GM19372 (cell line): ENCODE data around the gene IL4I1.

ENCODE experiments used
- ATAC-seq: cut with Tn5 transposase; IDR thresholded peaks from one replicate; pipeline ENCODE4 v1.9.1; 2021; ENCODE audit warnings: mild to moderate bottlenecking, low read depth, moderate library complexity; ENCODE audit not compliant: unreplicated experiment

IL4I1 gene

DNA sequence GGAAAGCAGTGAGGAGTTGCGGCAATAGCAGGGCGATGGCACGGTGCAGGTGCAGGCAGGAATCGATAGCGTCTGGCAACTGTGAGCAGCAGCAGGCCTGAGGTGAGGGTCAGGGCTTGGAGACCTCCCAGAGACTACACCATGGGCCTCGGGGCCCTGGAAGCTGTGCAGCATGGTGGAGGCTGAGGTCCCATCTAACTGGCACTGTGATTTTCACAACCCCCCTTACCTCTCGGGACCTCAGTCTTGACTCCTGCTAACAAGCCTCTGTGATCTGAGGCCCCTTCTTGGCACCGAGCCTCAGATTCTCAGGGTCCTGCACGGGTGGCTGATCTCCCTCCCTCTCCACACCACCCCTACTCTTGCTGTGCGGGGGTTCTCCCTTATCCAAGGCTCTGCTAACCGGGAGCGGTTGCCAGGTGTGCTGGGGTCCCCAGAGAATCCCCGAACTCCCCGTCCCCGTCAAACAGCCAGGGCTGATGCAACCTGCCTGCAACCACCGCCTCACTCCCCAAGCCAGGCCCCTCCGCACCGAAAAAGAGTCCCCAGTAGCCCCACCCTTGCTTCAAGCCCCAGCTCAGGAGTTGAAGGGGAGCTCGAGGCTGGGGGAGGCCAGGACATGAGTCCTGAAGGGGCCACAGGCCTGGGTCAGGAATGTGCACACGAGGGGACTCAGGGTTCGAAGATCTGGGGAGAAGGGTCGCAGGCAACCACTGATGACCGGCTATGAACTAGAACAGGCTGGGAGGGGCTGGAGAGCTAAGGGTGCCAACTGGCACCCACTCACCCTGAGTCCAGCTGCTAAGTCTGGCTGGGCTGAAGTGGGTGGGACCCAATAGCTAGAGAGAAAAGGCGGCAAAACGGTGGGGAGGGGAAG, 27.6 kb upstream of the IL4I1 start:
- no peak for ATAC-seq

DNA sequence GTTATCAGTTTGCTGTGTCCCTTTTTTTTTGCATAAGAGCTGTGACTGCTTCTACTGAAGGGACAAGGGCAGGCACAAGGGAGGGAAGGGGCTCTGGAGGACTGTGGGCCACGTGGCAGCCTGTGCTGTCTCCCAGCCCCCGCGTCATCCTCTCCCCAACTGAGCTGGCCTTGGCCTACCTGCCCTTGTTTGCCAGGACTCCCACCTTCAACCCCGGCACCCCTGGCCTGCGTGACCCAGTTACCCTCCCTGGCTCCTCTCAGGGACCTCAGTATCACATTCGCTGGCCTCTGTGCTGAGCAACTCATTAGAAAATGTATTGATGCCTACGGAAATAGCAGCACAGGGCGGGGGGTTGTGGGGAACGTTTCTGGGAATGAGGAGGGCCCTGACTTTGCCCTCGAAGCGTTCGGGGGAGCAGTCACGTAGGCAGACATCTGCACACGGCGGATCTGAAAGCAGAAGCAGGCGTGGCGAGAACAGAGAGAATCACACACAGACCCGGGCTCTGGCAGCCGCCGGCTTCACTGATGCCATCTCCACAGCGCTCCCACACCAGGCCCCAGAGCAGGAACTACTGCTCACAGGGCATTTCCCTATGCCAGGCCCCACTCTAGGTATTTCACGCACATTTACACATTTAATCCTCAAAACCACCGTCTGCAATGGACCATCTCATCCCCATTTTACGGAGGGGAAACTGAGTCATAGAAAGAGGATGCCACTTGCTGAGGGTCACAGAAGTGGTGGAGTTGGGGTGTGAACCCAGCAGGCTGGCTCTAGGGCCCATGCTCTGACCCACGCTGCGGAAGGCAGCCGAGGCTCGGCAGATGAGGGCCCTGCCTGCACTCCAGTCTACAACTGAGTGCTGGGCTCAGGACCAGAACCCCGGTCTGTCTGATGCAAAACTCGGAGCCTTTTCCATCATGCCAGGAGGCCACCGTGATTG, 26.6 kb upstream of the IL4I1 start:
- no peak for ATAC-seq

DNA sequence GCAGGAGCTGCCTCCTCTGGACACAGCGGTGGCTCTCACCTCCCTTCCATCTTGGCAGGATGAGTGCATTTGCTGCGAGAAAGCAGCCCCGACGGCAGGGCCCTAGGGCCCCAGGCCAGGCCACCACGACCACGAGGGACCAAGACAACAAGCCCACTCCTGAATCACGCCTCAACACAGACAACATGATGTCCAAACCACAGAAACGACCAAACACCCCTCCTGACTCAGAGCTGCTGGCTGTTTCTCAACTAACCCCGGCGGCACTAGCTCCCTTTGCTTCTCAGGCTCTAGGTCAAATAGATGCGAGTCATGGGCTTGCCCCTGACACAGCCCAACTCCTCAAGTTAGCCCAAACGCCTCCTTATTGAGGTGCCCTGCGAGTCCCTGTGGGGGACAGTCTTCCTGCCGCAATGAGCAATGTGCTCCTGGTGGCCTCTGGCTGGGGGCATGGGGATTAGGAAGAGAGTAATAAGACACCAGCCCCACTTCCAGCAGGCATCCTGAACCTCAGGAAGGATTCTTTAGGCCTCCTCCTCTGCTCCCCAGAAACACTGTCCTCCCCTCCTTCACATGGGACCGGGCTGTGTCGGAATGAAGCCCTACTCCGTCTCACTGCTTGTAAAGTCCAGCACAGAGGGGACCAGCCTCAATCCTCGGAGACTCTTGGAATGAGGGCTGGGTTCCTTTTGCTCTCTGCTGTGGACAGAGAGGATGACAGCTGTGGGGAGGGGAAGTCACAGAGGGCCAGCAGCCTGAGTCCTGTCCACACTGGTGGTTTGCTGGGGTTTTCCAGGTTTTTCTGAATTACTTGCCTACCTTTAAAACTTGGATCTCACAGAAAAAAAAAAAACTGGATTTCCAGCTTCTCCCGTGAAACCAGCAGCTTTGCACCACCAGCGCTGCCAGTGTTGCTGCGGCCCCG, 25.4 kb upstream of the IL4I1 start:
- no peak for ATAC-seq

DNA sequence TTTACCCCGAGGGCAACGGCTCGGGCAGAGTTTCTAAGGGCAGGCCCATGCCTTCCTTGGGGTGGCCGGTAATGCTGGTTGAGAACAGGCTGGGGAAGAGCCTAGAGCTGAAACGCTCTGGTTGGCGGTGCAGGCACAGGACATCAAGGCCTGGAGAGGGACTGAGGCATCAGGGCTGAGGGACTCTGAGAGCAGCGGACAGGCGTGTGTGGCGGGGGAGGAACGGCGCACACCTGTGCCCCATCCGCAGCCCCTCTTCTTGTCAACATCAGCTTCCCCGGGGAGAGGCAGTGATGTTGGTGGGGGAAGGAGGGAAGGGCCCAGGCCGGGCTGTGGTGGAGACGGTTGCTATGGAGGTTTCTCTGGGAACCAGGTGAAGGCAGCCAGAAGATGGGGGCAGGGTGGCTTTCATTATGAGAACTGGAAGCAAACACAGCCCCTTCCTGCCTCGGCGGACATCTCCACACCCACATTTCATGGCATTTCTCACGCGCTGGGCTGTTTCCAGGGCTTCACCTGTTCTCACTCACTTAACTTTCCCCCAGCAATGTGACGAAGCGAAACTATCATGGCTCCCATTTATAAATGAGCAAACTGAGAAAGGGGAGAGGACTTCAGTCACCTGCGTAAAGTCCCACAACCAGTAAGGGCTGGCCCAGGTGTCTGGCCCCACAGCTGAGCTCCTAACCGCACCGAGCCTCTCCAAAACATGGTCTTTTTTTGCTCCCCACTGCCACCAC, 24.1 kb upstream of the IL4I1 start:
- no peak for ATAC-seq

DNA sequence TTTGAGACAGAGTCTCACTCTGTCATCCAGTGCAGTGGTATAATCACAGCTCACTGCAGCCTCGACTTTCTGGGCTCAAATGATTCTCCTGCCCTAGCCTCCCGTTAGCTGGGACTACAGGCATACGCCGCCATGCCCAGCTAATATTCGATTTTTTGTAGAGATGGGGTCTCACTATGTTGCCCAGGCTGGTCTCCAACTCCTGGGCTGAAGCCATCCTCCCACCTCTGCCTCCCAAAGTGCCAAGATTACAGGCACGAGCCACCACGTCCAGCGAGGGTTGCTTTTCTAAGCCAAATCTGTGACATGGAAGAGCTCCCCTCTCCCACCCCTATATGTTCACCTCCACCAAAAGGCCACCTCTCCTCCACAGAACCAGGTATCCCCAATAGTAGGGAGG, 21.4 kb upstream of the IL4I1 start:
- ATAC-seq: no peak

DNA sequence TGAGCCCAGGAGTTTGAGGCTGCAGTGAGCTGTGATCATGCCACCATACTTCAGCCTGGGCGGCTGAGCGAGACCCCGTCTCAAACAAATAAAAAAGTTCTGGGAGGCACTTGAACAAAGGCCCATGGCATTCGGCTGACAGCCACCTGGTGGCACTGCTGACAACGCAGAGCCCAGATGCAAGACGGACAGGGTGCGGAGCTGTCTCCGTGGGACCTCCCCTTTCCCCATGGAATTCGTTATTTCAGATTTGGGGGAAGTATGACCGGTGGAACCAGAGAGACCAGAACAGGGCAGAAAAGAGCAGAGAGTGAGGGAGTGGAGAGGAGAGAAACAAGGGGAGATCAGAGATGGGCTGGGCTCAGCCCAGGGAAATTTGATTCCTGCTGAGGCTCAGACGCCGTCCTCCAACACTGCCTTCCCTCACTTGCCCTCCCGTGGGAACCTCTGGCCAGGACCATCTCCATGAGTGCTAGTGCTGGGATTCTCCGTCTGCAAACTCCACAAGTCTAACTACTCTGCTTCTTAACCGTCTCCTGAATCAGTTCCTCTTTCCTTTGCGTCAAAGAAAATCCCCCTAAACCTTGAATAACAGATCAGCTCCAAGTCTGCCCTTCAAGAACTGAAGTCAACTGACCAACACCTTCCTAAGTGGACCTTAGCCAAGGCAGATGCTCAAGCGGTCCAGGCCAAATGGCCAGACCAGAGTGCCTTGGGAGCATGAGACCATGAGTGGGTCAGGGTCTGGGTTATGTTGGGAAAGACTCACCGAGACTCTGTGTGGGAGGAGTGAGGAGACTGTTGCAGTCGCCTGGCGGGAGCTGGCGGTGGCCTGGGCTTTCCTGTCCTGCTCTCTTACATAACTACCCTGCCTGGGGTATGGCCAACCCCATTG, 20.4 kb upstream of the IL4I1 start:
- ATAC-seq: no peak

DNA sequence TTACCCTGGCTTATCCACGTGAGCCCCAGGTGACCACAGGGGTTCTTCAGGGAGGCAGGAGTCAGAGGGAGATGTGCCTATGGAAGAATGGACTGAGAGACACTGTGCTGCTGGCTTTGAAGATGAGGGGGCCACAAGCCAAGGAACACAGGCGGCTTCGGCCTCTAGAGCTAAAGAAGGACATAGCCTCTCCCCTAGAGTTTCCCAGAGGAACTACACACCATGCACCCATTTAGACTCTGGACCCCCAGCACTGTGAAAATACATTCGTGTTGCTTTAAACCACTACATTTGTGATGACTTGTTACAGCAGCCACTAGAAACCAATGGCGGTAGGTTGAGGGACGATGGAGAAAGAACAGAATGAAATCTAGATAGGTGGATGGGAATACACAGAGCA, 18.6 kb upstream of the IL4I1 start:
- ATAC-seq: no peak

DNA sequence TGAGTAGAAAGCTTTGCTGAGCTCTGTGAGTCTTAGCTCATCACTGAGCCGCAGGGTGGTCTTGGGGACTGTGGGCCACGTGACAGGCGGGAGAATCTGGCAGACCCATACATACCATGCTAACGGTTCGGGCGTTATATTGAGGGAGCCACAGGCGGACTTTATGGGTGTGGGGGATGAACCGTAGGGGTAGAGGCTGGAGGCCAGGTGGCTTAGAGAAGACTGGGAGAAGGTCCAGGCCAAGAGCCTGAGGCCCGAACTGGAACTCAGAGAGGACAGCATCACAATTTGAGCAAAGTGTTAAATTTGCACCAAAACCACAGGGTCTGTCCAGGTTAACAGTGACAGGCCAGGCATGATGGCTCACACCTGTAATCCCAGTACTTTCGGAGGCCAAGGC, 17.0 kb upstream of the IL4I1 start:
- no peak for ATAC-seq

DNA sequence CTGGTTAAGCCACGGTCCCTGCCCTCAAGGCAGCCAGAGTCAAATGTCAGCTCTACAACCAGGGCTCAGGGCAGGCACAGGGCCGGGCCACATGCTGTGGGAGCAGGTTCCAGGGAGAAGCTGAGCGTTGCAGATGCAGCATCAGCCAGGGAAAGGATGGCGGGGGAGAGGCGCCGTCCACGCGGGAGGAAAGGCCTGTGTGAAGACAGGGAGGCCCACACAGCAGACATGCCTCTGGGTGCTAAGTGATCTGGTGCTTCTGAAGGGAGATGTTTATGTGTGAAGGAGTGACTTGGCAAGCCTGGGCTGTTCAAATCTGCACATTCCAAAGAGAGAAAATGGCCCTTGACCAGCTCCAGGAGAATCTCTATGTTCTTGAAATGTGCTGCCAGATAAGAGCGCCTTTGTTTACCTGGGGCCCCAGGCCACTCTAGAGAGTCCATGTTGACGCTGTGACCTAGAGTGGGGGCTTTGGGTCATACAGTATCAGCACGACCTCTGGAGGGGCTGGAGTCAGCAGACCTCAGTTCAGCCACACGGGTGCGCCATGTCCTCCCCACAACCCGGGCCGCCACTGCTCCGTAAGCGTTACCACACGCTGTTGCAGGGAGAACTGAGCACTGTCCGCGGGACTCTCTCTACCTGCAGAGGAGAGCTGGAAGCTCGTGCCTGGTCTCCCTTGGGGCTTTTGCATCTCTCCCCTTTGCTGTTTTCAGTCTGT, 16.4 kb upstream of the IL4I1 start:
- no peak for ATAC-seq

DNA sequence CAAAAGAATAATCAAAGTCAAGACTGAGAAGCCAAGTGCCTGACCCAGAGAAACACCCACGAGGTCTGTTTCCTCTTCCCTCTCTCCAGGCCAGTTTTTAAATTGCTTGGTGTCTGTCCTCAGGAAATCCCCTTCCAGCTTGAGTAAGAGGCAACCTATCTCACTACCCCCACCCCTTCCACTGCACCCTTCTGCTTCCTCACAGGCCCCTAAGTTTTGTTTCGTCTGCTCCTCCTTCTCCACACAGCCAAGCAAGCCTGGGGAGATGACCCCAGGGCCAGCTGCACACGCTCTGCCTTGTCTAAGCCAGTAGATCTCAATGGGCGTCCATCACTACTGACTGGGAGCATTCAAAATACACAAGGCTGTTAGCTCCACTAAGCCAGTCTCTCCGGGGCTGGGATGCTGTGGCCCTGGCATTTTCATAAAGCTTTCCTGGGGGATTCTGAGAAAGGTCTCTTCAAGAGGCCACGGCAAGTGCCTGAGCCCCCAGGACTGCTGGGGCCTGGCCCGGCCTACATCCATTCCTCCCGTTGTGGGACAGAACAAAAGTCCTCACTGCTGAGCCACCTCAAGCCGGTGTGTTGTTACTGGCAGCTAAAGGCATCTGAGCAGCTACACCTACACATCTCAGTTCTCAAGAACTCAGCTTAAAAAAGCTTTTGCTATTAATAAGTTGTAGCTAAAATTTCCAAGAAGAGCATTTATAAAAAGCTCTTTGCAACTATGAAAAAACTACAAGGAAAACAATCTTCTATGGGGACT, 14.9 kb upstream of the IL4I1 start:
- no peak for ATAC-seq

DNA sequence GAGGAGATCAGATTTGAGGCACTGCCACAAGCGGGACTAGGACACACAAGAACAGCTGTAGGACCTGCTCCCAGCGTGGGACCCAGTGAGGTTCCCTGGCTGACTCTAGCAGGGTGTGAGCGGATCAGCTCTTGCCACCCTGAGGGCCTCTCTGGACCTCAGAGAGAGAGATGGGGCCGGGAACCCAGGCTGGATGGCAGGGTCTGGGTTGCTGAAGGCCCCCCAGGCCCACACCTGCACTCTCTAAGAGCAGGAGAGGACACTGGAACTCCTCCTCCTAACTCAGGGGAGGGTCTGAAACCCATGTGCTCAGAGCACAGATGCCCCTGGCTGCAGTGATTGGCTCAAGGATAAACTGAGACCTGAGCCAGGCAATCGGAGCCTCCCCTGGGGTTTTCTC, 13.5 kb upstream of the IL4I1 start:
- no peak for ATAC-seq

DNA sequence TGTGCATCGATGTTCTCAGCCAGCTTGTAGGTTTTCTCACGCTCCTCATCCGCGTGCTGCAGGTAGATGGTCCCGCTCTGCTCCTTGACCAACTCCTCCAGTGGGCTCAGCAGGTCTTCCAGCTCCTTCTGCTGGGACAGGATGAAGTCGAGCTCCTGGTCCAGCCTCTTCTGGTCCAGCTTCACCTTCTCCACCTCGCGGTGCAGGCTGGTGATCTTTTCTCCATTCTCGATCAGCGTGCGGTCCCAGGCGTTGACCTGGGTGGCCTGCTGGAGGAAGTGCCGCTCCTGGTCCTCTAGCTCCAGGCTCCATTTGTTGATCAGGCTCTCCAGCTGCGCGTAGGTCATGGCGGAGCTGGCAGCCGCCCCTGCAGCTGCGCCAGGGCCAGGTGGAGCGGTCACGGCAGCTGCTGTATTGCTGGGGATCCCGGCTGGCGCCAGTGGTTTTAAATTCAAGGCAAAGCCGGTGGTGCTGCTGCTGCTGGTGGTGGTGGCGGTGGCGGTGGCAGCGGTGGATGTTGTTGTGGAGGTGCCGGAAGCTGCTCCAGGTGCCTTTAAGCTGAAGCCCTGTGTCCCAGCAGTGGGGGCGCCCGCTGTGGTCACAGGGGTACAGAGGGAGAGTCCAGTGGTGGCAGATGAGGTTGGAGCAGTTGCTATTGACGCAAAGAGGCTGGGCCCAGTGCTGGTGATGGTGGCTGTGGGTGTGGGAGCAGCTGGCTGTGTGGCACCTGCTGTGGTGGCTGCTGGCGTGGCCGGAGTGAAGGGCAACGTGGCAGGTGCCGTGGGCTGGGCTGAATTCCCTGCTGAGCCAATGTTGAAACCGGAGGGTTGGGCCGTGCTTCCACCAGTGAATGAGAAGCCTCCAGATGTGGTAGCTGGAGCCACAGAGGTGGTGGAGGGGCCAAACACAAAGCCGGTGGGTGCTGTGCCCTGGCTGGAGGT, 12.1 kb upstream of the IL4I1 start:
- no peak for ATAC-seq

DNA sequence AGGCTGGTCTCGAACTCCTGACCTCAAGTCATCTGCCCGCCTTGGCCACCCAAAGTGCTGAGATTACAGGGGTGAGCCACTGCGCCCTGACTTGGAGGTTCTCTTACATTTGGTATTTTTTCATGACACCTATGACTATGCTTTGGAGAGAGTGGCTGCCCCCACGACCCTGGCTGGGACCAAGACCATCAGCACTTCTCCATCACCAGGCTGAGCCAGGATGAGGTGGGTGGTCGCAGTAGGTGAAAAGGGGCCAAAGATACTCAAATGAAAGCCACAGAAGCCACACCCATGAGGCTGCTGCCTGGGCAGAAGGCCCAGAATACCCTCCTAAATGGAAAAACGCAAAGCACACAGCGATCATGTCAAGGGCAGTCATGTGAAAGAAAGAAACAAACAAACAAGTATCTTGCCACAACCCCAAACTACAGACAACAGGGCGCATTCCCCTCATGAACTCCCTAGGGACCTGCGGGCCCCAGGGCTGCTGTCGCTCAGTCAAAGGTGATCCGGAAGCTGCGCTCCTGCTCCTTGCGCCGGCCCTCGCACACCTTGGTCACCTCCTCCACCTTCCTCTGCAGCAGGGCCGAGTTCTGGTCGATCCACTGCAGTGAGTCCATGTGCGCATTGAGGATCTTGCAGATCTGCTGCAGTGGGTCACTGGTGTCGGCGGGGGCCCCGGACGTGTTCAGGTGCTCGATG, 11.2 kb upstream of the IL4I1 start:
- no peak for ATAC-seq

DNA sequence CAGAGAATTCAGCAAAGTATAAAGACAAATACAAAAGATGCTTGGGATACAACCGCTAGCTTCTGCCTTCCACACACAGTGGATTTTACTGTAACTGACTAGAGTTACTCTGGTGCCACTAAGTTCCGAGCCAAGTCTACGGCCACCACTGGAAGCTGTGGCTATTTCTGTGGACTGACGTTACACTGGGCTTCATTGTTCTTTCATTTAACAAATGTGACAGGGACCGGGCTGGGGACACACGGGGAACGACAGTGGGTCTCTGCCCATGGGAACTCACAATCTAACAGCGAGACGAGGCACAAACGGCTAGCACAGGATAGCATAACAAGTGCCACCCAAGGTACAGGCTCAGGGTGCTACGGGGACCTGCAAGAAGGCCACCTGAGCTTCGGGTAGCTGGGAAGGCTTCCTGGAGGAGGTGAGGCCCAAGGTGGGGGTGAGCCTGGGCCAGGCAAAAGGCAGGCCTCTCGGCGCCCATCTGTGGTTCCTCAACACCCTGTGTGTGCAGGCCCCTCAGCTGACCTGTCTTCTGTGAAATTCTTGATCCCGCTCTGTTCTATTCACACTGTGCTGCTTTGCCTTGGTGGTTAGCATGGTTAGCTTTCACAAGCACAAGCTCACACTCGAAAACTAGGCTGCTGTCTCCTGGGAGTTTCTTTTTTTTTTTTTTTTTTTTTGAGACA, 10.3 kb upstream of the IL4I1 start:
- ATAC-seq: no peak

DNA sequence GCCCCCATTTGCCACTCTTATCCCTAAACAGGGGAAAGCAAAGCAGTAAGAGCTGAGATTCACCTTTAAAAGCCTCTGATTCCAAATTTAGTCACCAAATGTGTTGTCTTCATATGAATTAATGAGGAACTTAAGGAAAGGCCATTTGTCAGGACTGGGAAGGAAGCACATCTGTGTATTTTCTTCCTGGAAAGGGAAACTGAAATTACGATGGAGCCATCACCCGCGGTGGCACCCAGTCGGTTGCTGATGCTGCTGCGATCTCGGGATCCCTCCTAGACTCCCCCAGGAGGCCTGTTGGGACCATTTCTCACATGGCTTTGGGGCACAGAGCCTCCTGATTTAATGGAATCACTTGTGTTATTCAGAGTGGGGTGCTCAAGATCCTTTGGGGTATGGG, 7.4 kb upstream of the IL4I1 start:
- ATAC-seq: no peak
